Ovary (tissue), 9 donors: Measurements from ENCODE around the gene C21orf58. TPM values are rescaled to one million over a fixed set of nuclear protein-coding genes. Genes with fewer than 3 reads are reported as not detected.

Source experiments
- DNase-seq, 5 donors: peaks; one replicate each; pipeline ENCODE4 v3.0.0-alpha.2; 2019 to 2020
- H3K27ac ChIP-seq, 2 donors: fragments of 200-600 bp; one replicate each; pipeline versions ENCODE4 v1.5.1 to v1.8.0; 2019 to 2022
- H3K27me3 ChIP-seq: fragments of 200-600 bp; one replicate; pipeline ENCODE4 v1.8.0; 2022
- H3K36me3 ChIP-seq: fragments of 200-600 bp; sonication (generic); one replicate; pipeline ENCODE4 v1.5.1; 2019
- H3K4me1 ChIP-seq: one replicate; pipeline ENCODE4 v1.8.1; 2013; ENCODE audit warnings: mild to moderate bottlenecking, moderate library complexity; ENCODE audit not compliant: insufficient read depth
- H3K4me3 ChIP-seq: fragments of 200-600 bp; sonication (generic); one replicate; pipeline ENCODE4 v1.5.1; 2017
- H3K9me3 ChIP-seq, 2 donors: fragments of 200-600 bp in 1 of 2; sonication (generic) in 1 of 2; one replicate each; pipeline versions ENCODE4 v1.5.1 to v1.8.1; 2013 to 2019; ENCODE audit warnings: mild to moderate bottlenecking in 1 of 2, moderate library complexity in 1 of 2
- EP300 ChIP-seq: sonication (generic); formaldehyde crosslinking; IDR thresholded peaks from one replicate; pipeline ENCODE4 v1.6.1; 2017; ENCODE audit warnings: antibody characterized with exemption
- POLR2A ChIP-seq: fragments of 450-650 bp; IDR thresholded peaks from one replicate; pipeline ENCODE4 v1.6.1; 2017; ENCODE audit warnings: antibody characterized with exemption, mild to moderate bottlenecking, moderate library complexity
- WGBS, 3 donors: extraction: QIAGEN DNeasy Blood & Tissue Kit in 1 of 3; methylation state at CpG; one replicate each; pipeline versions ENCODE4 v1.1.5 to v1.1.7; 2013 to 2017; 5-methylcytosine and 5-hydroxymethylcytosine counted together
- intact Hi-C, 4 donors: fragments of 100-400 bp; cut with DNase I; formaldehyde crosslinking; loops; one replicate each; pipeline versions ENCODE4 v1.11.0 to v1.15.1; 2022 to 2023
- polyA plus RNA-seq, 2 donors: library from polyadenylated mRNA; stranded (reverse); fragments of 200-250 nt in 1 of 2; fragments of 350-450 nt in 1 of 2; fragmentation: Illumina TruSeq in 1 of 2; extraction: RNeasy Lipid Tissue Mini Kit (QIAGEN cat#74804) in 1 of 2; gene quantifications; one replicate each; pipeline ENCODE4 v1.2.3, GENCODE V29; 2013 to 2014
- total RNA-seq, 7 donors: library from RNA; depleted of rRNA in 2 of 7; stranded (reverse); fragments of >200 nt in 2 of 7; fragmentation: NEBNext Ultra II Directional in 3 of 7; extraction: Animal tissue kit (Norgen Biotek cat#: 25700) in 3 of 7; gene quantifications; one replicate each; pipeline versions ENCODE4 v1.1.0 to v1.2.4, GENCODE V29; 2016 to 2023
- TF ChIP-seq, protein P1 (sequence below), 3 donors: fragments of 450-650 bp in 2 of 3; fragments of 200-600 bp in 1 of 3; IDR thresholded peaks; one replicate each; pipeline versions ENCODE4 v1.5.1 to v1.8.0; 2016 to 2022; ENCODE audit warnings: antibody characterized with exemption in 3 of 3, mild to moderate bottlenecking in 1 of 3
- donor health status: DM: no; HTN: no; CAD: no; lungs with moderate emphysema.
- donor health status: DM: no; HTN: no; CAD: no.
- donor health status: Bipolar disorder and iron deficiency.
- donor health status: DM: yes; HTN: yes; CAD: no.
- donor health status: DM: no; HTN: no; CAD: no.
- donor health status: DM: yes; HTN: yes; CAD: no.

The C21orf58 gene
- total and polyA plus RNA-seq, 9 donors: 0.63 to 26.8 (median 2.3) TPM

DNA sequence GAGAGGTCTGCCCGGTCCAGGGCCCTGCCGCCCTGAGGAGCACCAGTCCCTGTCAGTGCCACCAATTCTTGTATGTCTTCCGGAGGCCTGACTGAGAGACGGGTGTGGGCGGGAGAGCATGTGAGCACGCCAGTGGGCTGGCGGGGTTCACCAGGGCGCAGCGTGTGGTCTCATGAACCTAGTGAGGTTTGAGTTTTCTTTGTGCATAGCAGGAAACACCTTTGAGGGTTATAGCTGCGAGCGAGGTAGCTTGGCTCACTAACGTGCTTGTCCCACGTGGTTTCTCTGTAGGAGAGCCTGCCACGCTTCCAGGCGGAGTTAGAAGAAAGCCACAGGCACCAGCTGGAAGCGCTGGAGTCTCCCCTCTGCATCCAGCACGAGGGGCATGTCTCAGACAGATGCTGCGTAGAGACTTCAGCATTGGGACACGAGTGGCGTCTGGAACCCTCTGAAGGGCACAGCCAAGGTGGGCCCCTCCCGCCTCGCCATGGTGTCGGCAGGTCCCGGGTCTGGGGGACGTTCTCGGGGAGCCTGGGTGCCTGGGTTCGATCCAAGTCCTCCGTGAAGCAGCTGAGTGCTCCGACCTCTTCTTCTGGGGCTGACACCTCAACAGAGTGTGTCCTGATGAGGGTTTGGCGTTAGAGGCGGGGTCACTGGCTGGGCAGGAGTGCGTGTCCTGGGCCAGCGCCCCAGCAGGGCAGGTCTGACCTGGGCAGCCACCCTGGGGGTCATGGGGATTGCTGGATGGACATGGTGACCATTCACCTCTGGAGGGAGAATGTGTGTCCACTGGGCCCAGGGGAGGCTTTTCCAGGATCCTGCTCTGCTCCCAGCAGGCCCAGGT lies 31.7 kb upstream of the C21orf58 start:
- no peaks in the 10 kb centered on the region for H3K27me3 ChIP-seq
- intact Hi-C loops: loop anchor here in 1 of 4 donors (10.0 kb wide), 1 partner anchor 59 kb away; no protein-coding TSS in a partner anchor
- H3K4me3 ChIP-seq: no peak overlapping the region
- H3K27ac ChIP-seq: no peak overlapping the region
- no peaks in the 10 kb centered on the region for H3K36me3 ChIP-seq
- H3K9me3 ChIP-seq: no peaks in the 10 kb centered on the region
- TF ChIP-seq POLR2A (no peak), EP300 (no peak)
- TF ChIP-seq, protein P1, sequence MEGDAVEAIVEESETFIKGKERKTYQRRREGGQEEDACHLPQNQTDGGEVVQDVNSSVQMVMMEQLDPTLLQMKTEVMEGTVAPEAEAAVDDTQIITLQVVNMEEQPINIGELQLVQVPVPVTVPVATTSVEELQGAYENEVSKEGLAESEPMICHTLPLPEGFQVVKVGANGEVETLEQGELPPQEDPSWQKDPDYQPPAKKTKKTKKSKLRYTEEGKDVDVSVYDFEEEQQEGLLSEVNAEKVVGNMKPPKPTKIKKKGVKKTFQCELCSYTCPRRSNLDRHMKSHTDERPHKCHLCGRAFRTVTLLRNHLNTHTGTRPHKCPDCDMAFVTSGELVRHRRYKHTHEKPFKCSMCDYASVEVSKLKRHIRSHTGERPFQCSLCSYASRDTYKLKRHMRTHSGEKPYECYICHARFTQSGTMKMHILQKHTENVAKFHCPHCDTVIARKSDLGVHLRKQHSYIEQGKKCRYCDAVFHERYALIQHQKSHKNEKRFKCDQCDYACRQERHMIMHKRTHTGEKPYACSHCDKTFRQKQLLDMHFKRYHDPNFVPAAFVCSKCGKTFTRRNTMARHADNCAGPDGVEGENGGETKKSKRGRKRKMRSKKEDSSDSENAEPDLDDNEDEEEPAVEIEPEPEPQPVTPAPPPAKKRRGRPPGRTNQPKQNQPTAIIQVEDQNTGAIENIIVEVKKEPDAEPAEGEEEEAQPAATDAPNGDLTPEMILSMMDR (IDR thresholded peaks at IDR 0.05): no peak
- no peak for DNase-seq
- 90 to 91% (median 91%) methylated on average over 33 of the region's 33 CpGs for WGBS, 3 donors
- no peaks in the 10 kb centered on the region for H3K4me1 ChIP-seq

- no peak for TF ChIP-seq EP300
- no peak for TF ChIP-seq POLR2A
- TF ChIP-seq, protein P1 (IDR thresholded peaks at IDR 0.05): no peak
- no peak overlapping the region for H3K4me3 ChIP-seq
- H3K4me1 ChIP-seq: no peaks in the 10 kb centered on the region
- H3K9me3 ChIP-seq: no peaks in the 10 kb centered on the region
- no peaks in the 10 kb centered on the region for H3K36me3 ChIP-seq
- intact Hi-C loops: loop anchor here in 1 of 4 donors (10.0 kb wide), 1 partner anchor 60 kb away; no protein-coding TSS in a partner anchor
- no peak for DNase-seq
- H3K27ac ChIP-seq: no peak overlapping the region
- 88 to 94% (median 93%) methylated on average over 13 of the region's 13 CpGs for WGBS, 3 donors
- no peaks in the 10 kb centered on the region for H3K27me3 ChIP-seq
Measured at GRCh38 chr21:46354518-46354917, 30.8 kb upstream of the C21orf58 start.

DNA sequence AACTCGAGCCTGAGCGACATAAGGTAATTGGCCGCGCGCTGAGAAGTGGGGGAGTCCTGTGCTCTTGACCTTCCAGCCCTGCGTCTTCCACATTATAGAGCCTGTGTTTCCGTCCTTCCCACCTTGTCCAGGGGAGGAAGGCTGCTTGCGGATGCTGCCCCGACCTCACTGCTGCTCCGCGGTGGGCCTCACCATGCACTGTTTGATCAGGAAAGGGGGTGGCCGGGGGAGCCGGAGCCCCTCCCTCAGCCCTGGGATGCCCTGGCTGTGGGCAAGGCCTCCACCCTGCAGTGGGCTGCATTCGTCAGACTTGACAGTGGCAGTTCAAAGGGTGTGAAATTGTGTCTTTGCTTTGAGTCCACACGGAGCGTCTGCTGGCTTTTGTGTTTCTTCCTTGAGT lies 30.4 kb upstream of the C21orf58 start:
- H3K4me3 ChIP-seq: no peak overlapping the region
- H3K4me1 ChIP-seq: no peaks in the 10 kb centered on the region
- 78 to 81% (median 79%) methylated on average over 15 to 16 of the region's 16 CpGs for WGBS, 3 donors
- DNase-seq: no peak
- TF ChIP-seq, protein P1 (IDR thresholded peaks at IDR 0.05): no peak
- TF ChIP-seq EP300: no peak
- no peak for TF ChIP-seq POLR2A
- intact Hi-C loops: loop anchor here in 1 of 4 donors (10.0 kb wide), 1 partner anchor 61 kb away; no protein-coding TSS in a partner anchor
- H3K36me3 ChIP-seq: no peaks in the 10 kb centered on the region
- H3K27ac ChIP-seq: no peak overlapping the region
- H3K27me3 ChIP-seq: no peaks in the 10 kb centered on the region
- no peaks in the 10 kb centered on the region for H3K9me3 ChIP-seq

DNA sequence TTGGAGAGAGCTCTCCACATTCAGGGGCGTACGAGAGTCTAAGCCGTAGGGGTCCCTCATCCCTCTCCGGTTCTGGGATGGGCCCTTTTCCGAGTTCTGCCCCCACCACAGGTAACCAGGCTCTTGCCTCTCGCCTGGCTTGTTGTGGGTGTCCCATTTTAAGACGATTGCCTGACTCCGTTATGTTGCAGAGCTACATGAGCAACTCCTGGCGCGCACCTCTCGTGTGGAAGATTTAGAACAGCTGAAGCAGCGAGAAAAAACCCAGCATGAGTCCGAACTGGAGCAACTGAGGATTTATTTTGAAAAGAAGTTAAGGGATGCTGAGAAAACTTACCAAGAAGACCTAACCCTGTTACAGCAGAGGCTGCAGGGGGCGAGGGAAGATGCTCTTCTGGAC lies 29.2 kb upstream of the C21orf58 start:
- intact Hi-C loops: loop anchor here in 1 of 4 donors (10.0 kb wide), 1 partner anchor 62 kb away; no protein-coding TSS in a partner anchor
- TF ChIP-seq EP300 (no peak), POLR2A (no peak)
- TF ChIP-seq, protein P1 (IDR thresholded peaks at IDR 0.05): no peak
- H3K36me3 ChIP-seq: no peaks in the 10 kb centered on the region

More for the DNA sequence above, 29.2 kb upstream of the C21orf58 start:
- Histone ChIP-seq H3K4me1 (no peaks in the 10 kb centered on the region), H3K27me3 (no peaks in the 10 kb centered on the region), H3K4me3 (no peak overlapping the region), H3K9me3 (no peaks in the 10 kb centered on the region), H3K27ac (no peak overlapping the region)
- DNase-seq: no peak
- WGBS, 3 donors: 86 to 93% (median 91%) methylated on average over 14 of the region's 14 CpGs
